Fibroblast of villous mesenchyme (primary cell): ENCODE results near the gene RASSF3. TPM values are rescaled to one million over a fixed set of nuclear protein-coding genes. Genes with fewer than 3 reads are reported as not detected.

Experiments
- DNase-seq: peaks from one replicate; pipeline ENCODE4 v3.0.0-alpha.2; 2010; ENCODE audit warnings: low read depth
- H3K4me3 ChIP-seq: 2 replicates; pipeline ENCODE4 v1.5.1; 2011; ENCODE audit warnings: low read depth, mild to moderate bottlenecking, low read length
- CTCF ChIP-seq: IDR thresholded peaks from 2 replicates; pipeline ENCODE4 v1.5.1; 2012; ENCODE audit warnings: low read depth, mild to moderate bottlenecking, low read length; ENCODE audit not compliant: insufficient read depth
- total RNA-seq: library from RNA; depleted of rRNA; stranded (reverse); fragments of >200 nt; gene quantifications from 2 replicates; pipeline ENCODE4 v1.2.3, GENCODE V29; 2012

Gene RASSF3
- total RNA-seq, 1 donor: 31.1 TPM

DNA sequence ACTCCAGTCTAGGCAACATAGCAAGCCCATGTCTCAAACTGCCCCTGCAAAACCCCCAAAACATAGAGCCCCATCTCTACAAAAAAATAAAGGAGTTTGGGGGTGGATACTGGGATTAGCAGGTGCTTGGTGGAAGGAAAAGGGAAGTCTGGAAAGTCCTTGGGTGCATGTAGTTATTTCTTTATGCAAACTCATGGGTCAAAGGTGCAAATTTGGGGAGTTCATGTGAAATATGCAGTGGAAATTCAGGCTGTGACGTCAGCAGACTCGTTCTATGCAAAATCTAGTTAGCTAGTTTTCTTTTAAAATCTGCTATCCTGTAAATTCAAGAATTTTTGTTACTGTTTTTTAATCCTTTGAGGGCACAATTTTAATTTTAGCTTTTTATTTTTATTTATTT is 97.6 kb downstream of the RASSF3 start:
- H3K4me3 ChIP-seq: no peak overlapping the region
- DNase-seq: no peak
- no peak for TF ChIP-seq CTCF

DNA sequence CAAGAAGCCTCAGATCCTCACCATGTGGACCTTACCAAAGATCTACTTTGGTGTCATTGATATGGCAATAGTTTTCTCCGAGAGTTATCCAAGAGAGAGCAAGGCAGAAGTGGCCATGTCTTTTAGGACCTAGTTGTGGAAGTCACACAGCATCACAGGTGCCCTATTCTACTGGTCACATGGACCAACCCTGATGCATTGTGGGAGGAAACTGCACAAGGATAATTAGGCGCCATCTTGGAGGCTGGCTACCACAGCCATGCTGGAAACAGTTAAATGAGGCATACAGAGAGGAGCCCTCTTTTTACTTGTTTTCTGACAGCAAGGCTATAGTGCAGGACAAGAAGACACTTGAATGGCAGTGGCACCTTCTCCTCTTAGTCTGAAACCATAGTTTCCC is 99.1 kb downstream of the RASSF3 start:
- no peak overlapping the region for H3K4me3 ChIP-seq
- no peak for DNase-seq
- no peak for TF ChIP-seq CTCF

- no peak for DNase-seq
- H3K4me3 ChIP-seq: no peak overlapping the region
- no peak for TF ChIP-seq CTCF
These were observed 103.1 kb downstream of the RASSF3 start for GRCh38 chr12:64713376-64713775.

- no peak overlapping the region for H3K4me3 ChIP-seq
- no peak for DNase-seq
- TF ChIP-seq CTCF: no peak
These were observed 104.3 kb downstream of the RASSF3 start for GRCh38 chr12:64714551-64714968.

GRCh38 chr12:64716371-64716770 is 106.1 kb downstream of the RASSF3 start:
- no peak for TF ChIP-seq CTCF
- no peak for DNase-seq
- H3K4me3 ChIP-seq: no peak overlapping the region

DNA sequence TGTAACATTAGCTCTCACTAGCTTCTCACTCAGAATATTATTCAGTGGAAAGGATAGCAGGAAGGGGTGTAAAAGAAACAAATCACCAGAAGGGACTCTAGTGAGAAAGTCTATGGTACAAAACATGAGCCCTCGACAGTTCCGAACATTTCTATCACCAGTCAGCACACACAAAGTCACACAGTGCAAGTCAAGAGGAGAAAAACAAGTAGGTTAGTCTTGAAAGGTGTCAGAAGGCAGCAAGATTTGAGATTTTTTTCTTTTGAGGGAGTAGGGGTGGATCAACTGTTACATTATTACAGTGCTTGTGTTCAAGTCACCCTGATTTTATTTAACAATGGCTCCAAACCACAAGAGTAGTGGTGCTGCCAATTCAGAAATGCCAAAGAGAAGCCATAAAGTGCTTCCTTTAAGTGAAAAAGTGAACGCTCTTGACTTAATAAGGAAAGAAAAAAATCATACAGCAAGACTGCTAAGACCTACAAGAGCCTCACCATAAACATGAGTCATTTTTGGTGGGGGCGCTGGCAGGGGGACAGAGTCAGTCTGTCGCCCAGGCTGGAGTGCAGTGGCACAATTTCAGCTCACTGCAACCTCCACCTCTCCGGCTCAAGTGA is 106.7 kb downstream of the RASSF3 start:
- H3K4me3 ChIP-seq: no peak overlapping the region
- no peak for DNase-seq
- no peak for TF ChIP-seq CTCF

- no peak for DNase-seq
- H3K4me3 ChIP-seq: no peak overlapping the region
- no peak for TF ChIP-seq CTCF
These were observed 108.4 kb downstream of the RASSF3 start for GRCh38 chr12:64718649-64719048.
